ENCODE data around the gene GMEB2.
"Not testable (repeated sequence)": the region's sequence is repeated elsewhere in the genome, so short reads cannot be mapped to it uniquely, and the experiment has no call there.

The GMEB2 gene

GRCh38 chr20:63663332-63664066 lies 36.6 kb upstream of the GMEB2 start:
- H3K4me1 ChIP-seq (ENCODE audit: control insufficient read depth, insufficient read depth, low read length), result peaks cover 9% of the 10 kb centered on the region
- no peak overlapping the region for H3K4me2 ChIP-seq (ENCODE audit: low read length)
- no peaks in the 10 kb centered on the region for H3K9me3 ChIP-seq (replicated peaks; ENCODE audit: low read length)
- H3K4me3 ChIP-seq (ENCODE audit: low read length), result no peak overlapping the region
- no peaks in the 10 kb centered on the region for H3K27me3 ChIP-seq (ENCODE audit: control insufficient read depth, insufficient read depth, low read length)
- peaks cover 57% of the 10 kb centered on the region for H3K36me3 ChIP-seq (ENCODE audit: insufficient read depth, low read length)
- H3K9ac ChIP-seq (ENCODE audit: low read depth, low read length), result no peak overlapping the region

- Histone ChIP-seq H3K9ac (ENCODE audit: low read depth, low read length) (no peak overlapping the region), H3K4me2 (ENCODE audit: low read length) (no peak overlapping the region), H3K4me3 (ENCODE audit: low read length) (no peak overlapping the region), H3K9me3 (replicated peaks; ENCODE audit: low read length) (no peaks in the 10 kb centered on the region), H3K4me1 (ENCODE audit: control insufficient read depth, insufficient read depth, low read length) (peaks cover 10% of the 10 kb centered on the region), H3K27me3 (ENCODE audit: control insufficient read depth, insufficient read depth, low read length) (no peaks in the 10 kb centered on the region), H3K36me3 (ENCODE audit: insufficient read depth, low read length) (peaks cover 57% of the 10 kb centered on the region)
Observed at GRCh38 chr20:63662813-63663189, 35.9 kb upstream of the GMEB2 start.

- Histone ChIP-seq H3K4me1 (ENCODE audit: control insufficient read depth, insufficient read depth, low read length) (peaks cover 17% of the 10 kb centered on the region), H3K4me2 (ENCODE audit: low read length) (no peak overlapping the region), H3K36me3 (ENCODE audit: insufficient read depth, low read length) (peaks cover 50% of the 10 kb centered on the region), H3K9me3 (replicated peaks; ENCODE audit: low read length) (no peaks in the 10 kb centered on the region), H3K4me3 (ENCODE audit: low read length) (no peak overlapping the region), H3K27me3 (ENCODE audit: control insufficient read depth, insufficient read depth, low read length) (no peaks in the 10 kb centered on the region), H3K9ac (ENCODE audit: low read depth, low read length) (no peak overlapping the region)
Observed at GRCh38 chr20:63661959-63662812, 35.3 kb upstream of the GMEB2 start.

- Histone ChIP-seq H3K36me3 (ENCODE audit: insufficient read depth, low read length) (peaks cover 44% of the 10 kb centered on the region), H3K9ac (ENCODE audit: low read depth, low read length) (no peak overlapping the region)
Observed at GRCh38 chr20:63661108-63661507, 34.2 kb upstream of the GMEB2 start.

GRCh38 chr20:63660622-63661021 lies 33.7 kb upstream of the GMEB2 start:
- Histone ChIP-seq H3K9me3 (replicated peaks; ENCODE audit: low read length) (no peaks in the 10 kb centered on the region), H3K4me3 (ENCODE audit: low read length) (no peak overlapping the region), H3K27me3 (ENCODE audit: control insufficient read depth, insufficient read depth, low read length) (no peaks in the 10 kb centered on the region), H3K36me3 (ENCODE audit: insufficient read depth, low read length) (peaks cover 39% of the 10 kb centered on the region), H3K4me1 (ENCODE audit: control insufficient read depth, insufficient read depth, low read length) (peaks cover 19% of the 10 kb centered on the region), H3K9ac (ENCODE audit: low read depth, low read length) (no peak overlapping the region), H3K4me2 (ENCODE audit: low read length) (no peak overlapping the region)

More at GRCh38 chr20:63661108-63661507, 34.2 kb upstream of the GMEB2 start:
- H3K4me3 ChIP-seq (ENCODE audit: low read length), result no peak overlapping the region
- H3K9me3 ChIP-seq (replicated peaks; ENCODE audit: low read length), result no peaks in the 10 kb centered on the region
- H3K4me1 ChIP-seq (ENCODE audit: control insufficient read depth, insufficient read depth, low read length), result peaks cover 19% of the 10 kb centered on the region
- H3K4me2 ChIP-seq (ENCODE audit: low read length), result no peak overlapping the region
- H3K27me3 ChIP-seq (ENCODE audit: control insufficient read depth, insufficient read depth, low read length), result no peaks in the 10 kb centered on the region

GRCh38 chr20:63660174-63660573 lies 33.3 kb upstream of the GMEB2 start:
- peaks cover 19% of the 10 kb centered on the region for H3K4me1 ChIP-seq (ENCODE audit: control insufficient read depth, insufficient read depth, low read length)
- H3K9ac ChIP-seq (ENCODE audit: low read depth, low read length); H3K27me3 ChIP-seq (ENCODE audit: control insufficient read depth, insufficient read depth, low read length); H3K4me2 ChIP-seq (ENCODE audit: low read length); H3K4me3 ChIP-seq (ENCODE audit: low read length); H3K9me3 ChIP-seq (replicated peaks; ENCODE audit: low read length): not testable (repeated sequence)
- H3K36me3 ChIP-seq (ENCODE audit: insufficient read depth, low read length), result peaks cover 38% of the 10 kb centered on the region

GRCh38 chr20:63659370-63659769 lies 32.5 kb upstream of the GMEB2 start:
- no peaks in the 10 kb centered on the region for H3K9me3 ChIP-seq (replicated peaks; ENCODE audit: low read length)
- peak overlapping the region; percentile 99 for H3K4me3 ChIP-seq (ENCODE audit: low read length)
- H3K9ac ChIP-seq (ENCODE audit: low read depth, low read length), result peak overlapping the region; percentile 91
- no peaks in the 10 kb centered on the region for H3K27me3 ChIP-seq (ENCODE audit: control insufficient read depth, insufficient read depth, low read length)
- H3K4me2 ChIP-seq (ENCODE audit: low read length), result peak overlapping the region; percentile 97
- peaks cover 19% of the 10 kb centered on the region for H3K4me1 ChIP-seq (ENCODE audit: control insufficient read depth, insufficient read depth, low read length)
- peaks cover 38% of the 10 kb centered on the region for H3K36me3 ChIP-seq (ENCODE audit: insufficient read depth, low read length)

GRCh38 chr20:63658749-63659187 lies 31.9 kb upstream of the GMEB2 start:
- Histone ChIP-seq H3K27me3 (ENCODE audit: control insufficient read depth, insufficient read depth, low read length) (no peaks in the 10 kb centered on the region), H3K9ac (ENCODE audit: low read depth, low read length) (peak overlapping the region; percentile 91), H3K9me3 (replicated peaks; ENCODE audit: low read length) (no peaks in the 10 kb centered on the region), H3K36me3 (ENCODE audit: insufficient read depth, low read length) (peaks cover 32% of the 10 kb centered on the region), H3K4me2 (ENCODE audit: low read length) (peak overlapping the region; percentile 97), H3K4me3 (ENCODE audit: low read length) (peak overlapping the region; percentile 99), H3K4me1 (ENCODE audit: control insufficient read depth, insufficient read depth, low read length) (peaks cover 19% of the 10 kb centered on the region)

- H3K36me3 ChIP-seq (ENCODE audit: insufficient read depth, low read length), result peaks cover 26% of the 10 kb centered on the region
- H3K4me3 ChIP-seq (ENCODE audit: low read length), result peak within 1 kb of the TSS; percentile 99
- peak within 1 kb of the TSS; percentile 97 for H3K4me2 ChIP-seq (ENCODE audit: low read length)
- no peaks in the 10 kb centered on the region for H3K27me3 ChIP-seq (ENCODE audit: control insufficient read depth, insufficient read depth, low read length)
- peak within 1 kb of the TSS; percentile 91 for H3K9ac ChIP-seq (ENCODE audit: low read depth, low read length)
- peaks cover 19% of the 10 kb centered on the region for H3K4me1 ChIP-seq (ENCODE audit: control insufficient read depth, insufficient read depth, low read length)
- no peaks in the 10 kb centered on the region for H3K9me3 ChIP-seq (replicated peaks; ENCODE audit: low read length)
Observed at GRCh38 chr20:63657937-63658748, 31.2 kb upstream of the GMEB2 start, which contains the start of gene RTEL1. RTEL1 (plus strand) TSS chr20:63658312; CDS start chr20:63659403, 1,091 bp downstream.

- peak overlapping the region; percentile 99 for H3K4me3 ChIP-seq (ENCODE audit: low read length)
- H3K27me3 ChIP-seq (ENCODE audit: control insufficient read depth, insufficient read depth, low read length), result no peaks in the 10 kb centered on the region
- H3K4me1 ChIP-seq (ENCODE audit: control insufficient read depth, insufficient read depth, low read length), result peaks cover 25% of the 10 kb centered on the region
- H3K9ac ChIP-seq (ENCODE audit: low read depth, low read length), result peak overlapping the region; percentile 91
- peak overlapping the region; percentile 97 for H3K4me2 ChIP-seq (ENCODE audit: low read length)
- H3K9me3 ChIP-seq (replicated peaks; ENCODE audit: low read length), result no peaks in the 10 kb centered on the region
- peaks cover 20% of the 10 kb centered on the region for H3K36me3 ChIP-seq (ENCODE audit: insufficient read depth, low read length)
Observed at GRCh38 chr20:63657260-63657936, 30.5 kb upstream of the GMEB2 start.

All from skeletal muscle satellite cell (primary cell).